K562 (cell line): ENCODE measurements around the gene IFT172. TPM values are rescaled to one million over a fixed set of nuclear protein-coding genes. Genes with fewer than 3 reads are reported as not detected.

Experiments
- ATAC-seq: fragments of 200-7000 bp; cut with Tn5 transposase; 3 replicates; pipeline ENCODE4 v1.9.1; 2020; ENCODE audit warnings: moderate library complexity
- BruUV-seq: library from RNA; stranded (reverse); fragments of 400-500 nt; replicated peaks from 2 replicates; lab custom pipeline; 2021; lab: Mats Ljungman, UMichigan
- CTCF ChIA-PET: fragments of 300-600 bp; formaldehyde crosslinking; extraction: SDS; loops from one replicate; lab custom pipeline; 2021; ENCODE audit warnings: low intra/inter-chr PET ratio; lab: Yijun Ruan, JAX
- POLR2A ChIA-PET: fragments of 300-600, 350-650 bp; sonication (Branson Sonifier 250); formaldehyde crosslinking; extraction: SDS; loops from one replicate; lab custom pipeline; 2021; ENCODE audit warnings: antibody characterized with exemption, inconsistent platforms; lab: Yijun Ruan, JAX
- DNase-seq, 4 experiments: peaks; one replicate each; pipeline versions ENCODE4 v3.0.0 to v3.0.0-alpha.2; 2011 to 2018; ENCODE audit warnings: low spot score in 3 of 4, mixed read lengths in 3 of 4; ENCODE audit errors: extremely low read depth in 1 of 4
- FAIRE-seq: peaks from 2 replicates; lab custom pipeline; 2011; peaks lifted over from hg19 to GRCh38; lab: Jason Lieb, UNC
- H2AFZ ChIP-seq: 2 replicates; pipeline ENCODE4 v1.6.0; 2011; ENCODE audit warnings: low read depth, low read length, control low read depth, inconsistent platforms
- H3K27ac ChIP-seq: fragments of 200-600 bp; 3 replicates; pipeline ENCODE4 v1.8.0; 2011; ENCODE audit warnings: low read depth, mild to moderate bottlenecking, control low read depth, inconsistent platforms, low read length, moderate library complexity, mixed read lengths; ENCODE audit errors: extremely low read depth
- H3K27me3 ChIP-seq, 2 experiments: fragments of 300-600 bp in 1 of 2; 2 replicates in 1 of 2; 3 replicates in 1 of 2; pipeline versions ENCODE4 v1.6.0 to v1.8.0; 2011; ENCODE audit warnings: inconsistent platforms in 2 of 2, low read length in 2 of 2, mild to moderate bottlenecking in 1 of 2, mixed read lengths in 1 of 2, moderate library complexity in 1 of 2; ENCODE audit not compliant: control insufficient read depth in 2 of 2, insufficient read depth in 2 of 2
- H3K36me3 ChIP-seq: fragments of 300-600 bp; 3 replicates; pipeline ENCODE4 v1.8.0; 2011; ENCODE audit warnings: mild to moderate bottlenecking, low read length, inconsistent platforms; ENCODE audit not compliant: control insufficient read depth, insufficient read depth
- H3K4me1 ChIP-seq, 2 experiments: fragments of 200-600 bp in 1 of 2; replicated peaks in 1 of 2; 2 replicates in 1 of 2; 3 replicates in 1 of 2; pipeline versions ENCODE4 v1.5.1 to v1.8.0; 2011; ENCODE audit warnings: inconsistent platforms in 2 of 2, low read length in 2 of 2, mild to moderate bottlenecking in 1 of 2, mixed read lengths in 1 of 2, moderate library complexity in 1 of 2; ENCODE audit not compliant: control insufficient read depth in 2 of 2, insufficient read depth in 2 of 2
- H3K4me2 ChIP-seq: 2 replicates; pipeline ENCODE4 v1.6.1; 2011; ENCODE audit warnings: low read length, control low read depth, inconsistent platforms, mixed read lengths; ENCODE audit not compliant: insufficient read depth
- H3K4me3 ChIP-seq: fragments of 200-600 bp; sonication (generic), shearing (Covaris generic); 2 replicates; pipeline ENCODE4 v1.5.1; 2016; ENCODE audit warnings: control low read depth, inconsistent platforms
- H3K79me2 ChIP-seq: fragments of 200-600 bp; 3 replicates; pipeline ENCODE4 v1.8.0; 2011; ENCODE audit warnings: low read length, inconsistent platforms; ENCODE audit not compliant: control insufficient read depth, insufficient read depth
- H3K9ac ChIP-seq, 2 experiments: 2 replicates each; pipeline versions ENCODE4 v1.6.0 to v1.6.1; 2011; ENCODE audit warnings: low read depth in 2 of 2, low read length in 2 of 2, control low read depth in 1 of 2, inconsistent platforms in 1 of 2, mild to moderate bottlenecking in 1 of 2, mixed read lengths in 1 of 2; ENCODE audit not compliant: insufficient read depth in 1 of 2
- H3K9me1 ChIP-seq: one replicate; pipeline ENCODE4 v1.6.0; 2011; ENCODE audit warnings: inconsistent platforms, mild to moderate bottlenecking, low read length, moderate library complexity; ENCODE audit not compliant: control insufficient read depth, insufficient read depth
- H3K9me3 ChIP-seq: replicated peaks from 2 replicates; pipeline ENCODE4 v1.5.1; 2011; ENCODE audit warnings: low read depth, low read length, inconsistent platforms; ENCODE audit not compliant: control insufficient read depth, insufficient read depth
- H4K20me1 ChIP-seq: replicated peaks from 2 replicates; pipeline ENCODE4 v1.6.1; 2011; ENCODE audit warnings: low read length, inconsistent platforms, mixed read lengths; ENCODE audit not compliant: control insufficient read depth, insufficient read depth
- ATF2 ChIP-seq: sonication (generic); formaldehyde crosslinking; IDR thresholded peaks from 2 replicates; pipeline ENCODE4 v1.8.1; 2022; ENCODE audit warnings: missing genetic modification reagents
- CBX3 ChIP-seq, 2 experiments: IDR thresholded peaks; 1 replicate in 1 of 2; 2 replicates in 1 of 2; pipeline ENCODE4 v1.6.1; 2012; ENCODE audit warnings: inconsistent platforms in 2 of 2, low read length in 2 of 2, borderline replicate concordance in 1 of 2, control low read depth in 1 of 2
- CEBPB ChIP-seq: fragments of 450-650 bp; IDR thresholded peaks from 2 replicates; pipeline ENCODE4 v1.6.1; 2016; ENCODE audit warnings: missing genetic modification characterization, missing compliant biosample characterization
- EP400 ChIP-seq: fragments of 450-650 bp; IDR thresholded peaks from 2 replicates; pipeline ENCODE4 v1.6.1; 2017; ENCODE audit warnings: antibody characterized with exemption, mild to moderate bottlenecking, moderate library complexity
- ESRRA ChIP-seq: fragments of 450-650 bp; IDR thresholded peaks from 2 replicates; pipeline ENCODE4 v1.6.1; 2014; ENCODE audit warnings: low read depth, mild to moderate bottlenecking, moderate library complexity, borderline replicate concordance
- HMGXB4 ChIP-seq: sonication (generic); formaldehyde crosslinking; IDR thresholded peaks from 2 replicates; pipeline ENCODE4 v1.8.1; 2023; ENCODE audit warnings: mild to moderate bottlenecking, missing genetic modification reagents
- LEF1 ChIP-seq: fragments of 450-650 bp; IDR thresholded peaks from 2 replicates; pipeline ENCODE4 v1.6.1; 2016; ENCODE audit warnings: mild to moderate bottlenecking
- NCOA1 ChIP-seq: fragments of 450-650 bp; IDR thresholded peaks from 2 replicates; pipeline ENCODE4 v1.6.1; 2016; ENCODE audit warnings: low read depth
- NCOR1 ChIP-seq: fragments of 450-650 bp; IDR thresholded peaks from 2 replicates; pipeline ENCODE4 v1.6.1; 2016; ENCODE audit warnings: mild to moderate bottlenecking, moderate library complexity
- NR3C1 ChIP-seq: sonication (generic); formaldehyde crosslinking; IDR thresholded peaks from 2 replicates; pipeline ENCODE4 v1.8.1; 2022; ENCODE audit warnings: missing genetic modification reagents
- PML ChIP-seq: IDR thresholded peaks from 2 replicates; pipeline ENCODE4 v1.6.1; 2012; ENCODE audit warnings: low read length, inconsistent platforms
- SPI1 ChIP-seq: IDR thresholded peaks from 2 replicates; pipeline ENCODE4 v1.6.1; 2011; ENCODE audit warnings: low read depth, low read length, control low read depth, borderline replicate concordance
- TAF15 ChIP-seq: fragments of 200-400 bp; formaldehyde crosslinking; IDR thresholded peaks from 2 replicates; pipeline ENCODE4 v1.6.1; 2017; ENCODE audit warnings: mild to moderate bottlenecking, low read depth, low read length, moderate library complexity
- USF1 ChIP-seq: sonication (generic); formaldehyde crosslinking; IDR thresholded peaks from 2 replicates; pipeline ENCODE4 v1.9.0; 2022; ENCODE audit warnings: mild to moderate bottlenecking, missing genetic modification reagents
- ZFPM2 ChIP-seq: fragments of 250-450 bp; sonication (Bioruptor Pico); IDR thresholded peaks from 2 replicates; pipeline ENCODE4 v1.5.1; 2022; ENCODE audit warnings: mild to moderate bottlenecking
- ZKSCAN8 ChIP-seq: fragments of 200-800 bp; sonication (Bioruptor generic); IDR thresholded peaks from 2 replicates; pipeline ENCODE4 v1.6.1; 2016; ENCODE audit warnings: missing genetic modification characterization, missing compliant biosample characterization
- ZNF3 ChIP-seq: fragments of 250-450 bp; sonication (Bioruptor Pico); IDR thresholded peaks from 2 replicates; pipeline ENCODE4 v1.5.0; 2021; ENCODE audit warnings: mild to moderate bottlenecking, moderate library complexity
- ZNF395 ChIP-seq: fragments of 200-800 bp; sonication (Bioruptor generic); IDR thresholded peaks from 2 replicates; pipeline ENCODE4 v1.6.1; 2017; ENCODE audit warnings: missing genetic modification characterization, missing compliant biosample characterization
- ZNF668 ChIP-seq: fragments of 250-450 bp; sonication (Bioruptor Pico); IDR thresholded peaks from 2 replicates; pipeline ENCODE4 v1.8.0; 2022; ENCODE audit warnings: mild to moderate bottlenecking, inconsistent platforms
- WGBS: fragments of 100-300 bp; shearing (Covaris generic); methylation state at CpG from one replicate; pipeline ENCODE4 v1.1.6; 2016; ENCODE audit warnings: low coverage, mixed read lengths; ENCODE audit not compliant: insufficient coverage; ENCODE audit errors: missing lambda C conversion rate; 5-methylcytosine and 5-hydroxymethylcytosine counted together
- in situ Hi-C: fragments of 300-500 bp; cut with MboI; formaldehyde crosslinking; loops from 4 replicates; pipeline ENCODE4 v1.15.0; 2018; ENCODE audit warnings: inconsistent platforms, mixed read lengths
- intact Hi-C: fragments of 100-400 bp; cut with micrococcal nuclease; formaldehyde crosslinking; loops from 2 replicates; pipeline ENCODE4 v1.14.2; 2022
- polyA plus RNA-seq, 8 experiments: library from polyadenylated mRNA; depleted of rRNA in 4 of 8; stranded (reverse) in 5 of 8; unstranded in 3 of 8; fragments of >200 nt; fragmentation: Nextera tagmentation in 2 of 8; fragmentation: Illumina TruSeq in 1 of 8; extraction: Ambion mirVana in 2 of 8; extraction: Trizol in 1 of 8; gene quantifications; 2 replicates each; pipeline versions ENCODE4 v1.2.1 to v1.2.3, GENCODE V29; 2011 to 2014; ENCODE audit warnings: inconsistent platforms in 1 of 8, missing spikeins in 1 of 8
- total RNA-seq, 7 experiments: library from RNA; depleted of rRNA in 6 of 7; stranded (reverse); fragments of >200 nt in 6 of 7; fragmentation: Illumina TruSeq in 2 of 7; extraction: Trizol in 2 of 7; gene quantifications; 2 replicates each; pipeline versions ENCODE4 v1.2.1 to v1.2.3, GENCODE V29; 2011 to 2021; ENCODE audit warnings: low replicate concordance in 1 of 7

Gene IFT172
- total and polyA plus RNA-seq, 9 of the 15 experiments (the other 6 are each of a cell fraction or from before 2014, with no cell fraction given) = 5.6 to 19.1 (median 13.5) TPM

DNA sequence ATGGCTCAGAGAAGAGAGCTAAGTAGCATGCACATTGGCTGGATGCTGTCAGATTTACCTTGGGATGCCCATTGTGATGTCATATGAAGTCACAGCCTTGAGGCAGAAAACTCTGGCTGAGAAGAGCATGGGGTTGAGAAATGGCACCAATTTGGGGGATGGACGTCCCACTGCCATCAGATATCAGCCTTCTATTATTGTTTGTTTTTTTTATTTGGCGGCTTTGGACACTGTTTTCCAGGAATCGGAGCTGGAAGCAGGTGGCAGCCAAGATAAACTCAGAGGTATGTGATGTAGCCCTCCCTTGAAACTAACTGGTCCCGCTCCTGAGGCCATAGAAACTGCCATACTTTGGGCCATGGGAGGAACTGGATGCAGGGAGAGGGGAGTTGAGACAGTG, 47.7 kb upstream of the IFT172 start:
- ChIA-PET POLR2A (interaction anchor here (0.6 to 1.9 kb wide), 5 partner anchors 9 to 136 kb away, joined by 3 to 11 read pairs (median 6); partner anchors contain the start of gene PPM1G), CTCF (no interaction called here)
- H3K27me3 ChIP-seq = no peaks in the 10 kb centered on the region
- BruUV-seq = no TSS peak
- no peaks in the 10 kb centered on the region for H3K79me2 ChIP-seq
- H3K9me3 ChIP-seq = no peaks in the 10 kb centered on the region
- intact Hi-C loops = loop anchor here (5.0 kb wide), 1 partner anchor 45 kb away; the partner anchor contains the start of gene ZNF512
- peak overlapping the region; percentile 63 for H3K4me2 ChIP-seq
- H4K20me1 ChIP-seq = no peaks in the 10 kb centered on the region
- no peak overlapping the region for H3K4me3 ChIP-seq
- H3K9me1 ChIP-seq = peaks cover 2% of the 10 kb centered on the region
- peaks cover 19 to 21% of the 10 kb centered on the region in 2 experiments for H3K4me1 ChIP-seq
- no peaks in the 10 kb centered on the region for H3K36me3 ChIP-seq
- WGBS = 3% methylated on average over 4 of the region's 4 CpGs
- peak; percentile 48 to 80 (median 60) for DNase-seq
- FAIRE-seq = peak; percentile 65
- peak overlapping the region; percentile 61 for H2AFZ ChIP-seq
- peak; percentile 78 for ATAC-seq
- peak overlapping the region; percentile 63 for H3K27ac ChIP-seq
- H3K9ac ChIP-seq = peak overlapping the region; percentile 39 to 41; a peak in 2 of 4 replicates
- in situ Hi-C loops = no loop called here
- TF ChIP-seq HMGXB4 (CRISPR knock-in tag) = no peak
- TF ChIP-seq ESRRA = peak; percentile 22; the same call in 1 of the 2 replicates
- TF ChIP-seq ATF2 (CRISPR knock-in tag) = no peak
- no peak for TF ChIP-seq ZKSCAN8 (CRISPR knock-in tag)
- no peak for TF ChIP-seq ZNF3 (CRISPR knock-in tag)
- TF ChIP-seq SPI1 = peak; percentile 35; the same call in 1 of the 2 replicates
- peak; percentile 56; the same call in 1 of the 2 replicates for TF ChIP-seq PML
- TF ChIP-seq CEBPB (tag) = peak; percentile 35; the same call in 1 of the 2 replicates
- no peak for TF ChIP-seq ZNF395 (CRISPR knock-in tag)
- no peak for TF ChIP-seq NR3C1
- TF ChIP-seq LEF1 = peak; percentile 37; the same call in 1 of the 2 replicates
- no peak for TF ChIP-seq ZNF668 (CRISPR knock-in tag)
- TF ChIP-seq USF1 (CRISPR knock-in tag) = no peak
- TF ChIP-seq CBX3 (IDR thresholded peaks at IDR 0.05; ENCODE audit: borderline replicate concordance in 1 of 2, low read length in 2 of 2) = no peak; a peak in 1 of 3 replicates
- no peak for TF ChIP-seq TAF15
- TF ChIP-seq ZFPM2 (CRISPR knock-in tag) = no peak
- peak; percentile 75 for TF ChIP-seq NCOR1
- no peak for TF ChIP-seq EP400
- 0 out of 2 replicates have a peak, but pooled peaks have one; percentile 27 for TF ChIP-seq NCOA1
